Measurements from ENCODE around the gene KIRREL3.
"Not testable (repeated sequence)": the region's sequence is repeated elsewhere in the genome, so short reads cannot be mapped to it uniquely, and the experiment has no call there.

Gene KIRREL3

GRCh38 chr11:126375726-126376125 is 624.8 kb downstream of the KIRREL3 start:
- H3K4me3 ChIP-seq (ENCODE audit: control insufficient read depth, low read depth, low read length): no peak overlapping the region
- TF ChIP-seq CTCF (IDR thresholded peaks at IDR 0.05; ENCODE audit: control insufficient read depth, insufficient read depth, low read depth, low read length, missing control alignments): no peak
- no peak for DNase-seq (ENCODE audit: low read depth)

GRCh38 chr11:126374562-126375300 is 625.8 kb downstream of the KIRREL3 start:
- H3K4me3 ChIP-seq (ENCODE audit: control insufficient read depth, low read depth, low read length); DNase-seq (ENCODE audit: low read depth): not testable (repeated sequence)

- not testable (repeated sequence) for DNase-seq (ENCODE audit: low read depth); H3K4me3 ChIP-seq (ENCODE audit: control insufficient read depth, low read depth, low read length)
These were observed 627.0 kb downstream of the KIRREL3 start for GRCh38 chr11:126373389-126374066.
